Ishikawa (cell line): ENCODE results near the gene COG1.

Experiments
- CEBPB ChIP-seq: IDR thresholded peaks from 2 replicates; pipeline ENCODE4 v1.6.1; 2012
- CREB1 ChIP-seq: IDR thresholded peaks from 2 replicates; pipeline ENCODE4 v1.6.1; 2012; ENCODE audit warnings: low read depth
- EGR1 ChIP-seq: IDR thresholded peaks from 2 replicates; pipeline ENCODE4 v1.6.1; 2012
- EP300 ChIP-seq: IDR thresholded peaks from 2 replicates; pipeline ENCODE4 v1.6.1; 2012; ENCODE audit warnings: borderline replicate concordance
- FOXM1 ChIP-seq: IDR thresholded peaks from 2 replicates; pipeline ENCODE4 v1.6.1; 2012; ENCODE audit warnings: low read depth, borderline replicate concordance
- MAX ChIP-seq: IDR thresholded peaks from 2 replicates; pipeline ENCODE4 v1.6.1; 2012
- NFIC ChIP-seq: IDR thresholded peaks from 2 replicates; pipeline ENCODE4 v1.6.1; 2012
- RAD21 ChIP-seq: IDR thresholded peaks from 2 replicates; pipeline ENCODE4 v1.6.1; 2012; ENCODE audit warnings: low read depth
- TAF1 ChIP-seq: IDR thresholded peaks from 2 replicates; pipeline ENCODE4 v1.6.1; 2012; ENCODE audit warnings: low read depth, mild to moderate bottlenecking
- TCF12 ChIP-seq: IDR thresholded peaks from 2 replicates; pipeline ENCODE4 v1.6.1; 2012; ENCODE audit warnings: low read depth
- TEAD4 ChIP-seq: IDR thresholded peaks from 2 replicates; pipeline ENCODE4 v1.6.1; 2012
- YY1 ChIP-seq: IDR thresholded peaks from 2 replicates; pipeline ENCODE4 v1.6.1; 2012; ENCODE audit warnings: low read depth
- ZBTB7A ChIP-seq: IDR thresholded peaks from 2 replicates; pipeline ENCODE4 v1.6.1; 2012; ENCODE audit warnings: low read depth
- TF ChIP-seq, protein P1 (sequence below): IDR thresholded peaks from 2 replicates; pipeline ENCODE4 v1.6.1; 2012; ENCODE audit warnings: low read depth, mild to moderate bottlenecking
- TF ChIP-seq, protein P2 (sequence below): IDR thresholded peaks from 2 replicates; pipeline ENCODE4 v1.6.1; 2012

COG1 gene

GRCh38 chr17:73251871-73252270 is 59.0 kb downstream of the COG1 start:
- TF ChIP-seq YY1 (no peak), FOXM1 (no peak), ZBTB7A (no peak), EGR1 (no peak), TEAD4 (no peak), CREB1 (no peak), TCF12 (no peak), NFIC (no peak)

DNA sequence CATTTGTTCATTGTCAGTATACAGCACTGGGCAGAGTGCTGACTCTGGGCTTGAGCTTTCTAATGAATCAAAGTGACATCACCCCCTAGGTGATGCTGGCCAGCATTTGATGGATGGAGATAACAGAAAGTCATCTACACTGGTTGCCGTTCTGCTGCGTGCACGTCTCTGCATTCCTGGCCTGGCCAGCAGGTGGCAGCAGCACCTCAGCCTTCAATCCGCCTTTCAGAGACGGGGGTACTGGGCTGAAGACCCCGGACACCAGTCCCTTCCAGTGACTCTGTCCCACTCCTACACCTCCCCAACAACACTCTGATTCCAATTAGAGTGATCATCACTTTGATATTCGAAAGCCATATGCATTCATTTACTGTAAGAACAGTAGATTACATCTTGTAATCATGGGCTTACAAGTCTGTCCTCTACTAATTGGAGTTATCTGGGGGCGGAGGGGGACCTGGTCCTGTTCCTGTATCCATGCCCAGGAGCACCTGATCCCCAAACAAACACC is 62.9 kb downstream of the COG1 start:
- TF ChIP-seq MAX (0 out of 2 replicates have a peak, but pooled peaks have one; percentile 14), TEAD4 (peak; percentile 80), TAF1 (0 out of 2 replicates have a peak, but pooled peaks have one; percentile 32), CEBPB (no peak), RAD21 (peak; percentile 100), EP300 (no peak), ZBTB7A (peak; percentile 95)

DNA sequence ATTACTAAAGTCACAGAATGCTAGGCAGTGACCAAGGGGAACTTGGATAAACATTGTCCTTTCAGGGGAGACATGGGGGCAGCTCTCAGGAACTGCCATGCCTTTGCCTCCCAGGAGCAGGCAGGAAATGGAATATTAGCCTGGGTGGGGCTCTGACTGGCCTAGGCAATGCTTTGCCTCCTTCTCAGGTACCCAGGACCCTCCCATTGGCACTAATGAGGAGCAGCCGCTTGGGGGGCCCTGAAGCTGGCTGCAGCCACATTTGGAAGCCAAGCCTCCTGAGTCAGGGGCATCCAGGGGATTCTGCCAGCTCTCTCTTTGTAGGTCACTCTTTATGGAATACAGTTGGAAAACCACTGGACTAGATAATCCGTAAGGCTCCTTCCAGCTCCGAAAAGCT is 63.4 kb downstream of the COG1 start:
- no peak for TF ChIP-seq TCF12
- no peak for TF ChIP-seq EGR1
- TF ChIP-seq CEBPB = no peak
- TF ChIP-seq, protein P1, sequence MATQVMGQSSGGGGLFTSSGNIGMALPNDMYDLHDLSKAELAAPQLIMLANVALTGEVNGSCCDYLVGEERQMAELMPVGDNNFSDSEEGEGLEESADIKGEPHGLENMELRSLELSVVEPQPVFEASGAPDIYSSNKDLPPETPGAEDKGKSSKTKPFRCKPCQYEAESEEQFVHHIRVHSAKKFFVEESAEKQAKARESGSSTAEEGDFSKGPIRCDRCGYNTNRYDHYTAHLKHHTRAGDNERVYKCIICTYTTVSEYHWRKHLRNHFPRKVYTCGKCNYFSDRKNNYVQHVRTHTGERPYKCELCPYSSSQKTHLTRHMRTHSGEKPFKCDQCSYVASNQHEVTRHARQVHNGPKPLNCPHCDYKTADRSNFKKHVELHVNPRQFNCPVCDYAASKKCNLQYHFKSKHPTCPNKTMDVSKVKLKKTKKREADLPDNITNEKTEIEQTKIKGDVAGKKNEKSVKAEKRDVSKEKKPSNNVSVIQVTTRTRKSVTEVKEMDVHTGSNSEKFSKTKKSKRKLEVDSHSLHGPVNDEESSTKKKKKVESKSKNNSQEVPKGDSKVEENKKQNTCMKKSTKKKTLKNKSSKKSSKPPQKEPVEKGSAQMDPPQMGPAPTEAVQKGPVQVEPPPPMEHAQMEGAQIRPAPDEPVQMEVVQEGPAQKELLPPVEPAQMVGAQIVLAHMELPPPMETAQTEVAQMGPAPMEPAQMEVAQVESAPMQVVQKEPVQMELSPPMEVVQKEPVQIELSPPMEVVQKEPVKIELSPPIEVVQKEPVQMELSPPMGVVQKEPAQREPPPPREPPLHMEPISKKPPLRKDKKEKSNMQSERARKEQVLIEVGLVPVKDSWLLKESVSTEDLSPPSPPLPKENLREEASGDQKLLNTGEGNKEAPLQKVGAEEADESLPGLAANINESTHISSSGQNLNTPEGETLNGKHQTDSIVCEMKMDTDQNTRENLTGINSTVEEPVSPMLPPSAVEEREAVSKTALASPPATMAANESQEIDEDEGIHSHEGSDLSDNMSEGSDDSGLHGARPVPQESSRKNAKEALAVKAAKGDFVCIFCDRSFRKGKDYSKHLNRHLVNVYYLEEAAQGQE = no peak
- no peak for TF ChIP-seq FOXM1
- TF ChIP-seq TAF1 = no peak
- TF ChIP-seq TEAD4 = no peak
- no peak for TF ChIP-seq MAX
- TF ChIP-seq CREB1 = no peak
- TF ChIP-seq, protein P2, sequence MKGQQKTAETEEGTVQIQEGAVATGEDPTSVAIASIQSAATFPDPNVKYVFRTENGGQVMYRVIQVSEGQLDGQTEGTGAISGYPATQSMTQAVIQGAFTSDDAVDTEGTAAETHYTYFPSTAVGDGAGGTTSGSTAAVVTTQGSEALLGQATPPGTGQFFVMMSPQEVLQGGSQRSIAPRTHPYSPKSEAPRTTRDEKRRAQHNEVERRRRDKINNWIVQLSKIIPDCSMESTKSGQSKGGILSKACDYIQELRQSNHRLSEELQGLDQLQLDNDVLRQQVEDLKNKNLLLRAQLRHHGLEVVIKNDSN = no peak
- no peak for TF ChIP-seq NFIC
- TF ChIP-seq YY1 = no peak
- no peak for TF ChIP-seq ZBTB7A
- no peak for TF ChIP-seq RAD21
- no peak for TF ChIP-seq EP300

GRCh38 chr17:73257516-73257915 is 64.7 kb downstream of the COG1 start:
- TF ChIP-seq YY1 (no peak), CREB1 (no peak), EP300 (no peak)
- TF ChIP-seq, protein P2 = no peak
